Adrenal gland (tissue), 5 donors: ENCODE results near the gene NOB1.

ENCODE experiments used
- CTCF ChIP-seq, 6 experiments: fragments of 450-650 bp in 4 of 6; fragments of 200-600 bp in 2 of 6; sonication (generic) in 1 of 6; IDR thresholded peaks; 1 replicate in 5 of 6; 2 replicates in 1 of 6; pipeline versions ENCODE4 v1.5.1 to v1.8.0; 2016 to 2021; ENCODE audit warnings: antibody characterized with exemption in 6 of 6, mild to moderate bottlenecking in 2 of 6, moderate library complexity in 1 of 6
- POLR2A ChIP-seq, 2 donors: fragments of 450-650 bp; IDR thresholded peaks; one replicate each; pipeline ENCODE4 v1.6.1; 2017; ENCODE audit warnings: antibody characterized with exemption in 2 of 2, mild to moderate bottlenecking in 2 of 2, moderate library complexity in 1 of 2
- donor health status: DM: no; HTN: no; CAD: no.

- TF ChIP-seq CTCF (IDR thresholded peaks at IDR 0.05) = no peak
- TF ChIP-seq POLR2A (IDR thresholded peaks at IDR 0.05) = no peak
These were observed 54.8 kb downstream of the NOB1 start for GRCh38 chr16:69699915-69700314.
